ENCODE data around the gene SERPINB2. TPM values are rescaled to one million over a fixed set of nuclear protein-coding genes. Genes with fewer than 3 reads are reported as not detected.

Gene SERPINB2
- total and polyA plus RNA-seq, 2 donors from 2014 or later, result not detected

- DNase-seq (peak in 3 of 5 donors; percentile 12 to 82 (median 73)), FAIRE-seq (no peak)
- no peaks in the 10 kb centered on the region for H3K9me3 ChIP-seq (ENCODE audit: control insufficient read depth in 2 of 3, insufficient read depth in 1 of 3, low read length in 3 of 3)
- intact Hi-C loops (cut with DNase I), result loop anchor here (10.0 kb wide), 1 partner anchor 323 kb away; no protein-coding TSS in a partner anchor
- H3K27me3 ChIP-seq (ENCODE audit: control insufficient read depth, insufficient read depth, low read length), result no peaks in the 10 kb centered on the region
- no peak overlapping the region for H3K27ac ChIP-seq (ENCODE audit: low read depth in 2 of 2, low read length in 2 of 2)
- H3K9ac ChIP-seq (ENCODE audit: low read length in 3 of 3), result no peak overlapping the region
- H3K4me3 ChIP-seq (ENCODE audit: low read length in 3 of 3), result no peak overlapping the region
- H3K36me3 ChIP-seq (ENCODE audit: control insufficient read depth in 2 of 3, insufficient read depth in 3 of 3, low read length in 3 of 3), result no peaks in the 10 kb centered on the region
- TF ChIP-seq CTCF (IDR thresholded peaks at IDR 0.05; ENCODE audit: borderline replicate concordance, extremely low read depth, insufficient read depth), result peak; percentile 60
- H3K4me1 ChIP-seq (ENCODE audit: control insufficient read depth in 2 of 3, insufficient read depth in 2 of 3, low read depth in 1 of 3, low read length in 3 of 3), result no peaks in the 10 kb centered on the region
These were observed 39.3 kb upstream of the SERPINB2 start for GRCh38 chr18:63848159-63848558.

GRCh38 chr18:63850020-63850419 is 37.5 kb upstream of the SERPINB2 start:
- no peak for FAIRE-seq
- peak in 1 of 5 donors; percentile 24 for DNase-seq
- H3K4me1 ChIP-seq (ENCODE audit: control insufficient read depth in 2 of 3, insufficient read depth in 2 of 3, low read depth in 1 of 3, low read length in 3 of 3), result no peaks in the 10 kb centered on the region
- no peaks in the 10 kb centered on the region for H3K36me3 ChIP-seq (ENCODE audit: control insufficient read depth in 2 of 3, insufficient read depth in 3 of 3, low read length in 3 of 3)
- intact Hi-C loops (cut with DNase I), result no loop called here
- no peak for TF ChIP-seq CTCF (IDR thresholded peaks at IDR 0.05; ENCODE audit: borderline replicate concordance, extremely low read depth, insufficient read depth)
- no peaks in the 10 kb centered on the region for H3K27me3 ChIP-seq (ENCODE audit: control insufficient read depth, insufficient read depth, low read length)
- peaks cover 0 to 3% (median 0%) of the 10 kb centered on the region in 3 donors for H3K9me3 ChIP-seq (ENCODE audit: control insufficient read depth in 2 of 3, insufficient read depth in 1 of 3, low read length in 3 of 3)
- H3K27ac ChIP-seq (ENCODE audit: low read depth in 2 of 2, low read length in 2 of 2), result no peak overlapping the region
- no peak overlapping the region for H3K4me3 ChIP-seq (ENCODE audit: low read length in 3 of 3)
- no peak overlapping the region for H3K9ac ChIP-seq (ENCODE audit: low read length in 3 of 3)

GRCh38 chr18:63850636-63851035 is 36.9 kb upstream of the SERPINB2 start:
- Histone ChIP-seq H3K4me1 (ENCODE audit: control insufficient read depth in 2 of 3, insufficient read depth in 2 of 3, low read depth in 1 of 3, low read length in 3 of 3) (no peaks in the 10 kb centered on the region), H3K9ac (ENCODE audit: low read length in 3 of 3) (no peak overlapping the region), H3K27ac (ENCODE audit: low read depth in 2 of 2, low read length in 2 of 2) (no peak overlapping the region), H3K4me3 (ENCODE audit: low read length in 3 of 3) (no peak overlapping the region), H3K9me3 (ENCODE audit: control insufficient read depth in 2 of 3, insufficient read depth in 1 of 3, low read length in 3 of 3) (peaks cover 0 to 3% (median 0%) of the 10 kb centered on the region in 3 donors), H3K27me3 (ENCODE audit: control insufficient read depth, insufficient read depth, low read length) (no peaks in the 10 kb centered on the region), H3K36me3 (ENCODE audit: control insufficient read depth in 2 of 3, insufficient read depth in 3 of 3, low read length in 3 of 3) (no peaks in the 10 kb centered on the region)
- no peak for FAIRE-seq
- DNase-seq, result no peak
- intact Hi-C loops (cut with DNase I), result no loop called here
- TF ChIP-seq CTCF (IDR thresholded peaks at IDR 0.05; ENCODE audit: borderline replicate concordance, extremely low read depth, insufficient read depth), result no peak

- Histone ChIP-seq H3K9ac (ENCODE audit: low read length in 3 of 3) (no peak overlapping the region), H3K27me3 (ENCODE audit: control insufficient read depth, insufficient read depth, low read length) (no peaks in the 10 kb centered on the region), H3K4me1 (ENCODE audit: control insufficient read depth in 2 of 3, insufficient read depth in 2 of 3, low read depth in 1 of 3, low read length in 3 of 3) (no peaks in the 10 kb centered on the region), H3K4me3 (ENCODE audit: low read length in 3 of 3) (no peak overlapping the region), H3K27ac (ENCODE audit: low read depth in 2 of 2, low read length in 2 of 2) (no peak overlapping the region), H3K36me3 (ENCODE audit: control insufficient read depth in 2 of 3, insufficient read depth in 3 of 3, low read length in 3 of 3) (no peaks in the 10 kb centered on the region), H3K9me3 (ENCODE audit: control insufficient read depth in 2 of 3, insufficient read depth in 1 of 3, low read length in 3 of 3) (peaks cover 0 to 3% (median 2%) of the 10 kb centered on the region in 3 donors)
- intact Hi-C loops (cut with DNase I), result no loop called here
- no peak for TF ChIP-seq CTCF (IDR thresholded peaks at IDR 0.05; ENCODE audit: borderline replicate concordance, extremely low read depth, insufficient read depth)
- FAIRE-seq (no peak), DNase-seq (no peak)
These were observed 29.0 kb upstream of the SERPINB2 start for GRCh38 chr18:63858456-63858855.
